ENCODE data around the gene MAP2K5. TPM values are rescaled to one million over a fixed set of nuclear protein-coding genes. Genes with fewer than 3 reads are reported as not detected.

MAP2K5 gene
- total RNA-seq, 1 experiment from 2014 or later, result 15.0 TPM

- no CpG with 5 or more reads among the region's 4 CpGs for WGBS (ENCODE audit: extremely low coverage, insufficient read length, low lambda C conversion rate)
- Histone ChIP-seq H4K91ac (ENCODE audit: insufficient read length, low read depth, low read length) (no peak overlapping the region), H4K20me1 (ENCODE audit: control insufficient read depth, insufficient read depth, insufficient read length) (no peaks in the 10 kb centered on the region), H4K5ac (ENCODE audit: insufficient read length, low read depth, low read length) (no peak overlapping the region), H3K23me2 (ENCODE audit: insufficient read length, low read depth, low read length, poor library complexity, severe bottlenecking) (no peaks in the 10 kb centered on the region), H2AK5ac (ENCODE audit: insufficient read length, low read length) (no peak overlapping the region), H2BK12ac (ENCODE audit: insufficient read length, low read depth, low read length) (no peak overlapping the region), H3T11ph (ENCODE audit: low read length) (no peak overlapping the region), H3K4me2 (ENCODE audit: insufficient read depth, insufficient read length, low read length) (no peak overlapping the region), H3K4ac (ENCODE audit: low read depth, low read length) (no peak overlapping the region), H3K14ac (ENCODE audit: insufficient read depth, low read length) (no peak overlapping the region), H2BK120ac (ENCODE audit: low read depth, low read length, poor library complexity, severe bottlenecking) (no peak overlapping the region), H2BK20ac (ENCODE audit: low read depth, low read length, poor library complexity, severe bottlenecking) (no peak overlapping the region), H3K56ac (ENCODE audit: insufficient read length, low read depth, low read length) (no peak overlapping the region), H3K79me2 (ENCODE audit: insufficient read depth, low read length) (no peaks in the 10 kb centered on the region), H3K27me3 (ENCODE audit: insufficient read depth, low read length) (no peaks in the 10 kb centered on the region), H2AFZ (ENCODE audit: low read length) (no peak overlapping the region), H3K23ac (ENCODE audit: insufficient read length, low read depth, low read length) (no peak overlapping the region), H3K27ac (ENCODE audit: insufficient read length, low read depth, low read length) (no peak overlapping the region), H3K9me3 (ENCODE audit: control insufficient read depth, low read depth, low read length) (no peaks in the 10 kb centered on the region), H3K9ac (ENCODE audit: extremely low read depth, insufficient read length, low read length) (no peak overlapping the region), H3K4me1 (ENCODE audit: insufficient read depth, low read length) (peaks cover 2% of the 10 kb centered on the region; the same call in 1 of the 2 replicates), H4K8ac (replicated peaks; ENCODE audit: insufficient read length, low read depth, low read length) (no peak overlapping the region), H2BK15ac (ENCODE audit: low read depth, low read length) (no peak overlapping the region), H3K18ac (ENCODE audit: insufficient read length, low read depth, low read length) (no peak overlapping the region), H2BK5ac (ENCODE audit: insufficient read length, low read length) (no peak overlapping the region), H3K79me1 (ENCODE audit: insufficient read depth, low read depth, low read length, poor library complexity, severe bottlenecking) (no peaks in the 10 kb centered on the region)
- Mint-ChIP-seq H3K27me3 (ENCODE audit: low read depth) (no peaks in the 10 kb centered on the region), H3K4me1 (peaks cover 22 to 26% of the 10 kb centered on the region in 2 experiments), H3K36me3 (ENCODE audit: insufficient read depth in 1 of 3, low read depth in 3 of 3) (no peaks in the 10 kb centered on the region; a peak in 1 of 7 replicates), H3K27ac (peak overlapping the region in 1 of 3 experiments; percentile 47; a peak in 2 of 7 replicates), H3K9me3 (no peaks in the 10 kb centered on the region), H3K4me3 (no peak overlapping the region)
- no peak for DNase-seq
- no peak for TF ChIP-seq CTCF (conservative IDR thresholded peaks at IDR 0.05)
Observed at GRCh38 chr15:67708500-67708899, 166.0 kb downstream of the MAP2K5 start.
